ENCODE measurements around the gene MCTP1.

MCTP1 gene

DNA sequence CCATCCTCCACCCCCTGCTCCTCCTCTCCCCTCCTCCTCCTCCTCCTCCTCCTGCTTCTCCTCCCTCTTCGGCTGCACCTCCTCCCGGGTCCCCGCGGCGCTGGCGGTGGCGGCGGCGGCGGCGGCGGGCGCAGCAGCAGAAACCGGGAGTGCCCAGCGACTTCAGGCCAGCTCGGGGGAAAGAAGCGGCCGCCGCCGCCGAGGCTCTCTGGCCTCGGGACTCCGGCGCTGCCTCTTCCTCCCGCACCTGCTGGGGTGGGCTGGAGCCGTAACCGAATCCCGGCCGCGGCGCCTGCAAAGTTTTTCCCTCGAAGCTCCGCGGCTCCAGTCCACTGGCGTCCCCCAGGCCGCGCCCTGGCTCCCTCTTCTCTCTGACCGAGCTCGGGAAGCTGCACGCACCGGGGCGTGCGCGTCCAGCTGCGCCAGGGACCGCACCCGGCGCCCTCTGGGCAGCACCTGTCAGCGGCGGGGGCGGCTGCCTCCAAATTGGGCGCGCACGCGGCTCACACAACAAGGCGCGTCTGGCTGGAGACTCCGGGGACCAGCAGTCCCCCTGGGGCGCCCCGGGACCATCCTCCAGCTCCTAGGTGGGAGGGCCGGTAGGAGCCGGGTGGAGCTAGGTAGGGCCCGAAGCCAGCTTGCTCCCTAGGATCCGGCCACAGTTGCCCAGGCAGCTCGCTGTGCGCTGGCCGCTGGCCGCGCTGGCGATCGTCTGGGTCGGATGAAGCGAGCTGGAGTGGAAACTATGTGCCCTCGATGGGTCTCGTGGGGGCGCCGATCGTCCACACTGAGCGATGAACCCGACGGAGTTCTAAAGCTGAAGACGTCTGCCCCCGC lies at the start of gene MCTP1:
Gene MCTP1 (minus strand): TSS at position 523 of the 837 bp plus-strand sequence.
- no peak for DNase-seq

DNA sequence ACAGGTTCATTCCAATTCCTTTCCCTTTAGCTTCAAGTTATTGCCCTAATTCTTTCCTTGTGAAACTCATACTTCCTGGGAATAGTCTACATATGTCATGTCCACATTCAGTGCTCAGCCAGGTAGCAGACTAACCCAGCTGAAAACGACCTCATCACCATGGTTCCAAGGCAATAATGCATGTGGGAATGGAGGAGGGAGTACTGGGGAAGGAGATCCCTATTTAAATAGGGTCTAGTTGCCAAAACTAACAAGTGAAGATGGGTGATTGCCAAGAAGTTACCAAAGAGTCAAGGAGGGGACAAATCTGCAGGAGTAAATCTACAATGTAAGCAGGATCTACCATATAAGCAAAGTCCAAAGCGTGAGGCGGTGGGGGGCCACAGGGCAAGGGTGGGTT lies 47.3 kb upstream of the MCTP1 start:
- no peak for DNase-seq

DNA sequence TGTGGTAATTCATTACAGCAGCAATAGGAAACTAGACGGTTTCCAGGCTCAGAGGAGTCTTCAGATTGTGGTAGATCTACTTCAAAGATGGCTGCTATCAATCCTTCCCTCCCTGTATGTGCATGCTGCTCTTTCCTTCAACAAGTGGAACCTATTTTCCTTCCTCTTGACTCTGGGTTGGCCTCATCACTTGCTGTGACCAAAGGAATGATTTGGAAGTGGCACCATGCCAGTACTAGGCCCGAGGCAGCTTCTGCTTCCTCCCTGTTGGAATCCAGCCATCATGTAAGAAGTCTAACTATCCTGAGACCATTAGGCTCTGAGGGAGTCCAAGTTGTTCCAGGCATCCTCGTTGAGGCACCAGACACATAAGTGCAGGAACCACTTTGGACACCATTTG lies 46.5 kb upstream of the MCTP1 start:
- DNase-seq = no peak

DNA sequence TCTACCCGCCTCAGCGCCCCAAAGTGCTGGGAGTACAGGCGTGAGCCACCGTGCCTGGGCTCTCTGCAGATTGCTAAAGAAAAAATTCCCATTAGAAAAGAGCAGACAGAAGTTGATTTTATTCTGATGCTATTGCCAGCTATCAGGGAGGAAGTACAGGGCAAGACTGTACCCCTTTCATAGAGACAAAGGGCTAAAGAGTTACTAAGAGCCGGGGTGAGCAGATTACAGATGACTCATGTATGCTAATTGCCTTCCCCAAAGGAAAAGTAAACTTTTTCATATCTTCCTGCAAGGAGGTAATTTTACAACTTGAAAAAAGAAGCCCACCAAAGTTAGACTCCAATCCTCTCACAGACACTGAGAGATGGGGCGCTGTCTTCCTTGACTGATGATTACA lies 42.3 kb upstream of the MCTP1 start:
- DNase-seq = no peak

DNA sequence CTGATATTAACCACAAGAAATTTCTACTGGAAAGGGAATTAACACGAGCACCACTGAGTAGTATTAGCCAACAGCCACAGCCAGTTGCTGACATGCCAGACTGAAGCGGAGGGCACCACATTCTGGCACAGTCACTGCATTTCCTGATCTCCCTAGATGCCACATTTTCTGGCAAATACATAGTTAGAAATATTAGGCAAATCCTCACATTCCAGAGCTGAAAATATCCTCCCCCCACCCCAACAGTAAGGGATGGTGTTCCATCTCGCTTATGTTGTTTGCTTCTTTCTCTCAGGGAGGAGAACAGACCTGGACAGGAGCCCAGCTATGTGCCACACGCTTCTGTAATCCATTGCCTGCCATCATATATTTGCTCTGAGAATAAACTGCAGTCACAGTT lies 32.8 kb upstream of the MCTP1 start:
- DNase-seq = no peak

DNA sequence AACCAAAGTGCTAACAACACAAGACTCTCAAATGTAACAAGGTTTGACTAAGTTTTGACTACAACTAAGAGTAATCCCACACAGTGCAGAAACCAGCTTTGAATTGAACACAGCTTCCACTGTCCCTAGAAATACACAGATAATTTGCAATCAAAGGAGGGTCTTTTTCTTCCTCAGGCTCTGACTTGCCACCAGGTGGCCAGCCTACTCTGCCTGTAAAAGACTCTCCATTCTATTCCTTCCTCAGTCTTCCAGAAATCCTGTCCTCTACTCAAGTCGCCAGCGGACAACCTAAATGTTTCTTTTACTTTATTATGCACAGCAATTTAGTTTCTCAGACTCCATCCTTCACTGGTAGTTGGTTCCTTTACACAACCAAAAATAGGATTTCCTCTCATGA lies 32.2 kb upstream of the MCTP1 start:
- no peak for DNase-seq

DNA sequence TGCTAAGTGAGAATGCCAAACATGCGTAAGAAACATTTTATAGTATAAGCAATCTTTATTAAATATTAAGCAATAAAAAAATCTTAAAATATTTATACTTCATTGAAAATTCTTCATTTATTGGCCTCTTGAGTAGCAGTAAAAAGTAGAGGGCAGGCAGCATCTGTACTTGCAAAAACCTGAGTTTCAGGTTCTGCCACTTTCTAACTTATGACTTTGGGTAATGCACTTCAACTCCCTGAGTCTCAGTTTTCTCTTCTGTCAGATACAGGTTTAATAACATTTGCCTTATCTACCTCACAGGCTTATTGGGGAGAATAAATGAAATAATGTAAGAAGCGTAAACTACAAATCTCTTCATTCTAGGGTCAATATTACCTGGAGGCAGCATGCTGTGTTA lies 19.8 kb upstream of the MCTP1 start:
- DNase-seq = no peak

DNA sequence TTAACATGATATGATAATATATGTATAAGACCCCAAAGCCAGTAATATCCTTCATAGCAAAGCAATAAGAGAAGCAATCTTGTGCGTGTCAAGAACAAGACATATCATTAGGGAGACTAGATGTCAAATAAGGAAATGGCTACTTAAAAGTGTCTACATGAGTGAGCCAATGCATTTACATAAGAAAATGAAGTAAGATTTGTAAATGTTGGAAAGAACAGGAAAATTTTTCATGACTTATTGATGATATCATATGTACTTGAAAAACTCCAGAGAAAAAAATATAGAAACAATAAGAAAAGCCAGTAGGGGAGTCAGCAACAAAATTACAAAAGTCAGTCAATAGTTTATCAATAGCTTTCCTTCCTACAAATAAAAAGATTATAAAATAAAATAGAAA lies 13.8 kb upstream of the MCTP1 start:
- no peak for DNase-seq

DNA sequence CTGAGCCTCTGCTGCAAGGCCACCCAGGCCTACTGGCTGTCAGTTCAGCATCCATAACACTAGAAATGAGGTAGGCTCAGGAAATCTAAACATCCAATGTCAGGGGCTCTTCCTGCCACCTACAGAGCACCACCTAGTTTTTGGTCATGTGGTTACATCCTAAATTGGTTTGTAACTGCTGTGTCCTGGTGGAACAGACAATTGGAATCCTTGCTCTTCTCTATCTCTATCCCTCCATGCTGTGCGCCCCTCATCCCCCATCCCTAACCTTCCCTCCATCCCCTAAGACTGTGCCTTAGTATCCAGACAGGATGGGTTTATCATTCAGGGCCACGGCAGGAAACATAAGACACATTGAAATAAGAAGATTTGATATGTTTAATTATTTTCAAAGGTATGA lies 11.4 kb upstream of the MCTP1 start:
- DNase-seq = no peak

DNA sequence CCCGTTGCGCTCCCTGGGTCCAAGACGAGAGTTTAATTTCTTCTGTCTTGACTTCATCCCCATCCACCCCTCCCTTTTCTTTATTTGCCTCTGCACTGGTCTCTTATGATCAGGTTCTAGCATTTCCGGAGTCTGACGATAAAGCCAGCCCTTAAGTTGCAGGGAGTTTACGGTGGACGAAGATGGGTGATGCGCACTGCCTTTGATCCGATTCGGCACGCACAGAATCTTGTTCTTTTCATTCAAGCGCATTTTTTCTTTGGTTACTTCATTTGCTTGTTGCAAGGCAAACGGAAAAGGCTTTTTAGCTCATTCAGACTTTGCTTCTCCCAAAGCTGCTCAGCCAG lies 488 bp upstream of the MCTP1 start:
- no peak for DNase-seq

DNA sequence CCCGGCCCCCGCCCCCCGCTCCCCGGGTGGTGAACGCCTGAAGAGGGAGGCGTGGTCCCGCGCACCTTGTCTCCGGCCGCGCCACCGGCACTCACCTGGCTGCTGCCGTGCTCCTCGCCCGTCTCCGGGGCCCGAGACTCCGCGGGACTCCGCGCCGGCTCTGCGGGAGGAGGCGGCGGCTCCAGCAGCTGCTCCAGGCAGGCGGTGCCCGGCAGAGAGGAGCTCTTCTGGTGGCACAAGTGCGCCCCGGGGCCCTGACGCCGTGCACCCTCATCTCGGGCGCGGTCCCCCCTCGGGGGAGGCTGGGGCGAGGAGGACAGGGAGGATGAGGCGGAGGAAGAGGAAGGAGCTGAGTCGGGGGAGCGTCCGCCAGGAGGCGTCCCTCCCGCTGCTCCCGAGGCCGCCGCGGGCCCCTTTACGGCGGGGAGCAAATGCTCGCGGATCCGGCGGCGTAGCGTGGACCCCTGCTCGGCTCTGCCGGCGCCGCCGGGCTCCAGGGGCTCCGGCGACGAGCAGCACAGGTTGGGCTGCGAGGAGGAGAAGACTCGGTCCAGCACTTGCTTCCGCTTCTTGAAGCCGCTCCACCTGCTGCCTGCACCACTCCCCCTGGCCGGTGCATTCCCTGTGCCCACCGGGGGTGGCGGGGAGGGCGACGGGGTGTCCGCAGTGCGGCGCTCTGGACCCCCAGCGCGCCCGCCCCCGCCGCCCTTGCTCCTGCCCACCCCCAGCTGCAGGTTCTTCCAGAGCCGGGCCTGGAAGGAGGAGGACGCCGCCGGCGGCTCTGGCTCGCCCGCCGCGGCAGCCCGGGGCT lies 928 bp downstream of the MCTP1 start:
- peak; percentile 63 for DNase-seq

DNA sequence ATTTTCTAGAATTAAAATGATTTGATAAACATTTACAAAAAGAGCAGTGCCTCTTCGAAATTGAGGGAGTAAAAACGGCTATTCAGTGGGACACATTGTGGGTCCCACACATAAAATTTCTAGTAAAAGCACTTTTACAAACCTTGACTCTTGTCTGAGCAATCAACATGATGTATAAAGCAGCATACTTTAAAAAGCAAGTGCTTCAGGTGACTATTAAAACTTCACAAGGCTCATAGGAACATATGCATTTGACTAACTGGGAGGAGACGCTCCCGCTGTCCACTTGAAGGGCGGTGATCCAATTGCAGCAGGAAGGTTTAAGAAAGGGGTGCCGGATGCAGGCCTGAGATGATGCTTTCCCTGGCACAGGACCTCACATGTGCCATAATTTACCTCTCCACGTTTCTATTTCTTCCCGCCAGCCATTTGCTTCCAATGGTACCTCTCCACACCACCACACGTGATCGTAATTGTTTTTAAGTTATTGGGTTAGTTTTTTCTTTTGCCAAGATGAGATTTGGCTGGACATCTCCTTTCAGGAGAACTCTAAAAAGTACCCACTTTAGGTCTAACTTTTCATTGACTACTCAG lies 1.8 kb downstream of the MCTP1 start:
- no peak for DNase-seq

DNA sequence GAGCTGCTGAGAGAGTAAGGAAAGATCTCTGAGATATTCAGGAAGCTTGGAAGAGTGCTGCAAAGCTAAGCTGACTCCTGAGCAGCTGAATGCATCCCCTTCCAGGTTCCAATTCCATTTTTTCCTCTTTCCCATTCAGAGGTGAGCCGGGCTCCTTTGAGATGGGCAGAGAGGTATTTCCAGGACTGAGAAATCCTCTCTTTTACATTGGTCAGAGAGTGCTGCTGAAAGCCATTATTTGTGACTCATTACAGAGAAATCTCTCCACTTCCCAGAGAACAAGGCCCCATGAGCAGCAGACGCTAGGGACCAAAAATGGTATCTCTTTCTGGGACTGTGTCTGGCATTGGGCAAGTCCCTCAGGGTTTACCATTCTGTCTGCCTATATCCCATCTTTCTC lies 3.7 kb downstream of the MCTP1 start:
- DNase-seq = no peak

DNA sequence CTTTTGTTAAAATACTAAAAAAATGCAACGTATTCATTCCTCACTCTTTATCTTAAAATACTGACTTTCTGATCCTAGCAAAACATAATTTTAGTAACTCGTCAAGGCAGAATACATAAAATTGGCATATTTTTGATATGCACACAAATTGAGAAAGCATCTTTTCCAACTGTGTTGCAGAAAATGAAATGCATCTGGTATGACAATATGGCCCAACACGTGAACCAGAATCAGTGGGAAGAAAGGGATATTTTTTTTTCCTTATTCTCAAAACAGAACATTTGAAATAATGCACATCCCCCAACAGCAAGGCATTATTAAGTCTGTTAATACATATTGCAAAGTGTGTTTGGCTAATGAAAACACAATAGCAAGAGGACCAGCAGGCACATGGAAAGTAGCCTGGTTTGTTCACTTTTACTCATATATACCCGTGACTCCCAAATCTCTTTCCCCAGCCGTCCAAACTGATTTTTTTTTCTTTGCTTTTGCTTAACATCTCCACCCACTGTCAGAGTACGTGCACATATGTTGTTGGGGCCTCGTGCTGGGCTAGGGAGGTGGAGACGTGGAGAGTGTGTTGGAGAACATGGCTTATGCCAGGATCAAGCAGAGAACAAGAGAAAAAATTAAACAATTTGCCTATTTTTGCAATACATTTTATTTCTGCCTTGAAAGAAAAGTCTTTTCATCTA lies 4.3 kb downstream of the MCTP1 start:
- DNase-seq = no peak

DNA sequence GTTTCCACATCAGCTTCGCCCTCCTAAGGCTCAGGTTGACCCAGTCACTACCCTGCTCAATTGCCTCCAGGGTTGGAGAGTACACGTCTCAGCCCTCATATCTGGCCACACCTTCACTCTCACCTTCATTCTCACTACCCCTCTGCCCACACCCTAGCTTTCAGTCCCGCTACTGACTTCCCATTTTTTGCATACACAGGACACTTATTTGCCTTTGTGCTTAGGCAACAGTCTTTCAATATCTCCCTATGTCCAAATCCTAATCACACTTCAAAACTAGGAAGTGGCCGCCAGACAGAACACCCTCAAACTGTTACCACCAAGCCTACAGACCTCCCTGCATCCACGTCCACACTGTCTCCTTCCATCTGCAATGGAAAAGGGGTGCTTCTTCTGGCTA lies 10.9 kb downstream of the MCTP1 start:
- DNase-seq = no peak

DNA sequence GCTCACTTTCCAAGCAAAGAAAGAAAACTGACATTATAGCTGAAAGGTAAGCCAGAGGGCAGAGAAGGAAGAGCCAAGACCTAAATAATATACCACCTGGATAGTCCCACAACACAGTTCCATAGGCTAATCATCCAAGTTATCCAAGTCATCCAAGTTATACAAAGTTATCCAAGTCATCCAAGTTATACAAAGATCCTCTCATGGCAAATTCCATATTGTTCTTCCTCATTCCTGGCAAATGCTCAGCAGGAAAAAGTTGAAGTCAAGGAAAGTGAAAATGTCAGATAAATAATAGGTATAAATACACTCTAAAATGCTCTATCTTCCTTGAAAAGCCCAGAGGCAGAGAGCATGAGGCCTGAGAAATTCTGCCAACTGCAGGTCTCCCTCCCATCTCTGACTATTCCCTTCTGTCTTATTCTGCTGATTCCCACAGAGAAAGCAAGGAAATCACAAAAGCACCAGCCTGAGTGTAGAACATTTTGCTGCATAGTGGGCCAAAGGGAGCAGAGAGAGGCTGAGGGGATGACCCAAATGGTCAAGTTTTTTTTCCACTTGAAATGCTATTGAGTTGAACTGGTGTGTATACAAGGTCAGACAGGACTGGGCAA lies 12.5 kb downstream of the MCTP1 start:
- no peak for DNase-seq

DNA sequence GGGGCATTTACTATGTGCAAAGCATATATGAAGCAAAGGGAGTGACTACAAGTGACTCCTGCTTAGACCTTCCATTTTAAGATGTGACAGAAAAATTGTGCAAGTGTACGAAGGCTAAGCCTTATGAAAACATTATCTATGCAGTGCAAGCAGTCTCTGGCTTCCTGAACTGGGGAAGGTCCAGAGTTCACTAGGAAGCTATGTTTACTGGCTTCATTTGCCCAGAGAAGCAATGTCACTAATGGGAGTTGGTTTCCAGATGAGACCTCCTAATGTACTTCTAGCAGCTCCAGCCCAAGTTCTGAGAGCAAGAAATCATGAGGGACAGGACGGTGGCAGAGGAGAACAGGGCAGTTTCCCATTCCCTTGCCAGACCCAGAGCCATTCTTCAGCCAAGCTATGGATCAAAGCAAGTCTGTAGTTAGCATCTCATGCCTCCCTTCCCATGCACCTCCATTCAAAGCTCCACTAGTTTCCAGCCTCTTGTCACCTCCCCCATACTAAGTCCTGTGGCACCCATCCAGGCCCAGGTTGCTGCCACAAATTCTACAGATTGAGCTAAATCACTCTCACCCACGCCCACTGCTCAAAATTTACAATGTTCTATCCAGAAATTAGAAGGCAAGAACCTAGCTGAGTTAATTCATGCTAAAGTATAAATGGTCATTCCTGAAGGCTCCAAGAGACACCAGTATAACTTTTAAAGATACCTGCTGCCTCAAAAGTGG lies 21.8 kb downstream of the MCTP1 start:
- DNase-seq = no peak

DNA sequence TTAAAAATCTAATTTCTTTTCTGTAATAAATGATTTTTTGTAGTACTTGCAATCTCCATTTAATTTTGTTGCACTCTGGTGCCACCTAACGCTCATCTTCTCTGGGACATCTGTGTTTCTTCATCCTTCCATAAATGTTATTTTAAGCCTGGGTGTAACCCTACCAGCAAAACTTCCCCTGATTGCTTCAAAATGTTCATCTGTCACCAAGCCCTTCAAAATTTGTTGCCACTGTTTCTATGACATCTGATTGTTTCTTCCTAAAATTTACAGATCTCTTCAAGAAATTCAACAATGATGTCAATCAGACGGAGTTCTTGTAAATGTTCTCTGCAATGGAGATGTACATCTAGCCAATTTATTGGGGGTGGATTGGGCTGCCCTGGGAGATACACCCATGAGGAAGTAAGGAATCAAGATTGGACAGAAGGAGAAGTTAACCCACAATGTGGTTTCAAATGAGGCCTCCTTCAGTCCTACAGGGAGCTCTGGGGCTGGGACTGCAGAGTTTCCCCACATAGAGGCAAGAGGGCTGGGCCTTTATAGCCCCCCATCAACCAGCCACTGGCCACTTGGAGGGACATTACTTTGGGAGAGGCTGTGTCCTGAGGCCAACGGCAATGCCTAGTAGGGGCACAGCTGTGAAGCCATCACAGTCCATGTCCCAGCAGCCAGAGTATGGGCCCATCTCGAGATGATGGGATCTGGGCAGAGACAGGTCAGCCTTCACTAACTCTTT lies 23.3 kb downstream of the MCTP1 start:
- DNase-seq = no peak

DNA sequence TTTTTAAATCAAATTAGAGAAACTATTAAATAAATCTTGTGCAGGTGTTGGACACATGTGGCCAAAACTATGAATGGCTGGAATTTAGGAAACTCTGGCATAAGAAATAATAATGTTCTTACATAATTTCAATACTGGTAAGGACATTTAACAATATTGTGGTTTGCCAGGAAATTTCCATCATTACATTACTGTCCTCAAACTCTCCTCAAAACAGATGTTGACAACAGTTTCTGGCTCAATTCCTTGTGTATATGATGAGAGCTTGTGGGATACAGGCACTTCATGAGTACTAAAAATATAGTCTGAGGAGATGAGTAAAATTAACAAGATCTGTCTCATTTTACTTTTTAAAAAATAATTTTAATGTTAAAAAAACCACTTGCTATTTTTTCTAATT lies 27.9 kb downstream of the MCTP1 start:
- DNase-seq = no peak

DNA sequence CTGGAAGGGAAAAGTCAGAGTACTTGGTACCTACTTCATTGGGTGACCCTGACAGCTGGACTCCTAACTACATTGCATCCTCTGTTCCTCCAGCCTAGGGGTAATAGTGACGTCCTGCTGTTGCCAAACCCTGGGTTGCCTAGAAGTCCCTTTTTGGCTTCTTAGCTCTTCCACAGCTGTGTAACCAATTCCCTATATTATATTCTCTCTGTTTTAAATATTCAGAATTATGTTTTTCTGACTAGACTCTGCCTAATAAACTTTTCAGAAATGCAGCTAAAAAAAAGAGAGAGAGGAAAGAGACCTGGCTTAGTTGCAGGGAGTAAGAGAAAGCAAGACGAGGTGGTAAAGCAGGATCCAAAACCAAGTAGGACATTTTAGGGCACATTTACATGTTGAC lies 28.4 kb downstream of the MCTP1 start:
- no peak for DNase-seq

DNA sequence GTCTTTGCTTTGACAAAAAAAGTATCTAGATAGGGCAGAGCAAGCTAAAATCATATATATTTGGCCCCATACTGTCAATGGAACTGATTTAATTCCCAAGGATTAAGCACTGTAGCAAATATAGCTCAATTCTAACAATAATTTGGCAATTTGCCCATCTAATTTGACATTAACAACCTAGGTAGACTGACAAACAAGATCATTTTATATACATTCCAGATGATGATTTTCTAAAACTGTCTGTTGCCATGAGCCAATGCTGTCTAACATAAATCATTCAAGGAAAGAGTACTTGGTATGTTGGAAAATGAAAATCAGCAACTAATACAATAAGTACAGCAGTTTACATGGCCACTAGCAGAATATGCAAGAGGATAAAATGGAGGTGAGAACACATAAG lies 32.1 kb downstream of the MCTP1 start:
- no peak for DNase-seq

DNA sequence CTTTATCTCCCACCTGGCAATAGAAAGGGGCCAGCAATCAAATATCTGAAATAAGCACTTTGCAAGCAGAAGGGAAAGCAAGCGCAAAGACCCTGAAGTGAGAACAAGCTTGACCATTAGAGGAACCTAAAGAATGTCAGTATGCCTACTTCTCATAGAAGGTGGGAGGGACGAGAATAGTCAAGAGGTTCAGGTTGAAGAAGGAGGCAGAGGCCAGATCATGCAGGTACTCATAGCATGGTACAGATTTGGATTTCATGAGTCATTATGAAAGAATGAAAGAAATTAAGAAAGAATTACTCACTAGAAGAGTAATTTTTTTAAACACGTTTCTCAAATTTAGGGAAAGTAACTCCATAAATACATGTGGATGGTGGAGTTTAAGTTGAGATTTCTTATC lies 33.7 kb downstream of the MCTP1 start:
- no peak for DNase-seq
